GM13976 (cell line): ENCODE data around the gene PRR16.

Experiments
- DNase-seq: peaks from one replicate; pipeline ENCODE4 v3.0.0; 2012; ENCODE audit warnings: low spot score
- CTCF ChIP-seq: IDR thresholded peaks from 2 replicates; pipeline ENCODE4 v1.5.1; 2012; ENCODE audit warnings: borderline replicate concordance, mild to moderate bottlenecking; ENCODE audit not compliant: insufficient read depth; ENCODE audit errors: extremely low read depth, missing control alignments, control extremely low read depth
- in situ Hi-C: fragments of 300-500 bp; cut with MboI; formaldehyde crosslinking; loops from one replicate; pipeline ENCODE4 v1.12.0; 2022; ENCODE audit warnings: low sequenced_read_pairs, mixed read lengths, inconsistent platforms; ENCODE audit not compliant: unreplicated experiment

PRR16 gene

GRCh38 chr5:120502531-120502930, 38.4 kb downstream of the PRR16 start:
- in situ Hi-C loops = no loop called here

GRCh38 chr5:120503341-120503740, 39.2 kb downstream of the PRR16 start:
- in situ Hi-C loops = no loop called here
- TF ChIP-seq CTCF = no peak
- DNase-seq = no peak

More at GRCh38 chr5:120502531-120502930, 38.4 kb downstream of the PRR16 start:
- no peak for TF ChIP-seq CTCF
- no peak for DNase-seq

GRCh38 chr5:120504057-120504456, 40.0 kb downstream of the PRR16 start:
- TF ChIP-seq CTCF = no peak
- in situ Hi-C loops = no loop called here
- DNase-seq = no peak

GRCh38 chr5:120507197-120507596, 43.1 kb downstream of the PRR16 start:
- in situ Hi-C loops = no loop called here
- TF ChIP-seq CTCF = no peak

GRCh38 chr5:120507800-120508463, 43.8 kb downstream of the PRR16 start:
- in situ Hi-C loops = no loop called here
- DNase-seq = no peak
- no peak for TF ChIP-seq CTCF

More at GRCh38 chr5:120507197-120507596, 43.1 kb downstream of the PRR16 start:
- no peak for DNase-seq

- no peak for TF ChIP-seq CTCF
- DNase-seq = no peak
- in situ Hi-C loops = no loop called here
Observed at GRCh38 chr5:120509053-120509452, 45.0 kb downstream of the PRR16 start.

- TF ChIP-seq CTCF = no peak
- no peak for DNase-seq
- in situ Hi-C loops = no loop called here
Observed at GRCh38 chr5:120510098-120510637, 46.1 kb downstream of the PRR16 start.
